Measurements from ENCODE around the gene PWWP2B.
A peak's percentile ranks its signal among the peaks of the same experiment; 100 is the strongest.

Gene PWWP2B

DNA sequence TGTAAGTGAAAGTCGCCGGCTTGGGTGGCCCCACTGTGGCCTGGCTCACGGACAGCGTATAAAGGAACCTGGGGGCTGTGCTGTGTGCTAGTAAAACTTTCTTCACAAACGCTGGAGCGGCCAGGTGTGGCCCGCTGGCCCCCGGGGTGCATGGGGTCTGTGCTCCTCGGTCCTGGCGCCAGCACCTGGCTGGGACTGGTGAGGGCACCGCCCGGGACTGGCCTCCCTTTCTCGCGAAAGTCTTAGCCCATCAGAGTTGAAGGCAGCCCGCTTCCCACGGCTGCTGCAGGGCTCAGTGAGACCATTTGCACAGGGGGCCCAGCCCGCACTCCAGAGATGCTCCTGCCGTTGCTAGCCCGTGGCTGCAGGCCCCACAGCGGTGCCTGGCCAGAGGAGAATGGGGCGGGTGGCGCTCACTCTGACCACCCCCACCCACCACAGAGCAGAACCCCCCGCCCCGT, 5.8 kb downstream of the PWWP2B start:
- ATAC-seq: no peak
- no peaks in the 10 kb centered on the region for H3K27me3 Mint-ChIP-seq
- H3K9me3 Mint-ChIP-seq: no peaks in the 10 kb centered on the region
- peaks cover 69% of the 10 kb centered on the region for H3K4me1 Mint-ChIP-seq
- H3K4me3 Mint-ChIP-seq: no peak overlapping the region
- H3K36me3 Mint-ChIP-seq: peaks cover 18% of the 10 kb centered on the region
- no peak overlapping the region for H3K27ac Mint-ChIP-seq

DNA sequence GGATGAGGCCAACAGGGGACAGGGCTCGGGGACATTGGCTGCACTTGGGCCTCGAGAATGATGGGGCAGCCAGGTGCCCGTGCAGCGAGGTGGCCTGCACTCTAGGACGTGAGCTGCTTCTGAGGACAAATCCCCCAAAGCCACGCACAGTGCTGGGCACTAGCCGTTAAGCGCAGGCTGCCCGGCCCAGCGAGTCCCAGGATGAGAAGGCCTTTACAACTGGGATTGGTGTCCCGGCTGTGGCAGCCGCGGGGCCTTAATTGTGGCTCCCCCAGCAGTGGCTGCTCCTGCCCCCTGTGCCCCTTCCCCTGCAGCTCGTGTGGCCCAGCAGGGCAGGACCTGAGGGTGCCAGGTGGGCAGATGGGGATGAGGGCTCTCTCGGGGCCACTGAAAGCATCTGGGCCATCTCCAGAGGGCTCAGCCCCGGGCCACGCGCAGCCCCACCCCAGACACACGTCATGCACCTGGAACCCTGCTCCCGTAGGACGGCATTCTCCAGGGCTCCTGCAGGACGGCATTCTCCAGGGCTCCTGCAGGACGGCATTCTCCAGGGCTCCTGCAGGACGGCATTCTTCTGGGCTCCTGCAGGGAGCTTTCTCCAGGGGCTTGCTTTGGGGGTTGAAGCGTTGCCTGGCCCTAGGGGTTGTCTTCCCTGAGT, 6.6 kb downstream of the PWWP2B start:
- no peak overlapping the region for H3K27ac Mint-ChIP-seq
- no peak overlapping the region for H3K4me3 Mint-ChIP-seq
- no peaks in the 10 kb centered on the region for H3K9me3 Mint-ChIP-seq
- H3K36me3 Mint-ChIP-seq: peaks cover 18% of the 10 kb centered on the region
- H3K4me1 Mint-ChIP-seq: peaks cover 67% of the 10 kb centered on the region
- no peaks in the 10 kb centered on the region for H3K27me3 Mint-ChIP-seq
- no peak for ATAC-seq

DNA sequence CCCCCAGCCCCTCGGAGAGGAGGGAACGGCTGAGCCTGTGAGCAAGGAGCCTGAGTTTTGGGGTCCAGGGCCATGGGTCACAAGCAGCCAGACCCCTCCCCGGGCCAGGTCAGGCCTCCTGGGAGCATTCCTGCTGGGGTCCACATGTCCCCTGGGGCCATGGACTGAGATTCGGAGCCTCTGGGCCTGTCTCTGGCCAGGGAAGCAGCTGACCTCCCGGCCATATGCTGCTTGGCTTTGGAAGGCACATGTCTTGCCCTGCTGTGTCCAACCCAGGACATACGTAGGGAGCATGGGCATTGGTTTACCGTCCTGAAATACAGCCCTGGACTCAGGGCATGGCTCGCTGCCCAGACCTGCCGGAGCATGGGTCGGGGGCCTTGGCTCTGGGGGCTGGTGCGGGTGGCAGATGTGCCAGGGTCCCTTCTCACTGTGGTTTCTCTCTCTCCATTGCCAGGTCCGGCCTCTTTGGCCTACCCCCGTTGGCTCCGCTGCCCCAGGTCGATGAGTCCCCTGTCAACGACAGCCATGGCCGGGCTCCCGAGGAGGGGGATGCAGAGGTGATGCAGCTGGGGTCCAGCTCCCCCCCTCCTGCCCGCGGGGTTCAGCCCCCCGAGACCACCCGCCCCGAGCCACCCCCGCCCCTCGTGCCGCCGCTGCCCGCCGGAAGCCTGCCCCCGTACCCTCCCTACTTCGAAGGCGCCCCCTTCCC, 7.3 kb downstream of the PWWP2B start:
- H3K4me1 Mint-ChIP-seq: peaks cover 60% of the 10 kb centered on the region
- H3K4me3 Mint-ChIP-seq: no peak overlapping the region
- peak; percentile 4 for ATAC-seq
- no peak overlapping the region for H3K27ac Mint-ChIP-seq
- H3K27me3 Mint-ChIP-seq: no peaks in the 10 kb centered on the region
- H3K36me3 Mint-ChIP-seq: peaks cover 18% of the 10 kb centered on the region
- no peaks in the 10 kb centered on the region for H3K9me3 Mint-ChIP-seq

DNA sequence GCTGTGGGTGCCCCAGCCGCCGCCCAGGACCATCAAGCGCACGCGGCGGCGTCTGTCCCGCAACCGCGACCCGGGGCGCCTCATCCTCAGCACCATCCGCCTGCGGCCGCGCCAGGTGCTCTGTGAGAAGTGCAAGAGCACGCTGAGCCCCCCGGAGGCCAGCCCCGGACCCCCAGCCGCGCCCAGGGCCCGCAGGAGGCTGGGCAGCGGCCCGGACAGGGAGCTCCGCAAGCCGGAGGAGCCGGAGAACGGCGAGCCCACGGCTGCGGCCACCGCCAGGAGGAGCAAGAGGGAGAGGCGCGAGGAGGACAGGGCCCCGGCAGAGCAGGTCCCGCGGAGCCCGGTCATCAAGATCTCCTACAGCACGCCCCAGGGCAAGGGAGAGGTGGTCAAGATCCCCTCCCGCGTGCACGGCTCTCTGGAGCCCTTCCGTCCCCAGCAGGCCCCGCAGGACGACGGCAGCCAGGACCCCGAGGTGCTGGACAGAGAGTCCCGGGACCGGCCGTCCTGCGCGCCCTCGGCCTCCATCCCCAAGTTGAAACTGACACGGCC, 8.0 kb downstream of the PWWP2B start:
- H3K9me3 Mint-ChIP-seq: no peaks in the 10 kb centered on the region
- H3K36me3 Mint-ChIP-seq: peaks cover 21% of the 10 kb centered on the region
- no peaks in the 10 kb centered on the region for H3K27me3 Mint-ChIP-seq
- ATAC-seq: no peak
- no peak overlapping the region for H3K4me3 Mint-ChIP-seq
- peaks cover 59% of the 10 kb centered on the region for H3K4me1 Mint-ChIP-seq
- no peak overlapping the region for H3K27ac Mint-ChIP-seq

DNA sequence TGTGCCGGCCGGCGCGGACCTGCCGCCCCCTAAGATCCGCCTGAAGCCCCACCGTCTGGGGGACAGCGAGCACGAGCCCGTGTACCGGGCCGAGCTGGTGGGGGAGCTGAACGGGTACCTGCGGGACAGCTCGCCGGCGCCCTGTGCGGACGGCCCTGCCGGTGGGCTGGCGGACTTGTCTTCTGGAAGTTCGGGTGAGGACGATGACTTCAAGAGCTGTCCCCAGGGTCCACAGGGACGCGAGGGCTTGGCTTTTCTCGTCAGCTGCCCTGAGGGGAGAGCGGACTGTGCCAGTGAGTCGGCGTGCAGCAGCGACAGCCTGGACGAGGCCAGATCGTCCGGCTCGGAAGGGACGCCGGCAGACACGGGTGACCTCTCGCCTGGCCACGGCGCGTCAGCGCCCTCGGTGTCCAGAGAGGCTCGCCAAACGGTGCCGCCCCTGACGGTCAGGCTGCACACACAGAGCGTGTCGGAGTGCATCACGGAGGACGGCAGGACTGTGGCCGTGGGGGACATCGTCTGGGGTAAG, 8.5 kb downstream of the PWWP2B start:
- Mint-ChIP-seq H3K36me3 (peaks cover 24% of the 10 kb centered on the region), H3K27me3 (no peaks in the 10 kb centered on the region), H3K27ac (no peak overlapping the region), H3K9me3 (no peaks in the 10 kb centered on the region), H3K4me1 (peaks cover 58% of the 10 kb centered on the region), H3K4me3 (no peak overlapping the region)
- ATAC-seq: no peak

DNA sequence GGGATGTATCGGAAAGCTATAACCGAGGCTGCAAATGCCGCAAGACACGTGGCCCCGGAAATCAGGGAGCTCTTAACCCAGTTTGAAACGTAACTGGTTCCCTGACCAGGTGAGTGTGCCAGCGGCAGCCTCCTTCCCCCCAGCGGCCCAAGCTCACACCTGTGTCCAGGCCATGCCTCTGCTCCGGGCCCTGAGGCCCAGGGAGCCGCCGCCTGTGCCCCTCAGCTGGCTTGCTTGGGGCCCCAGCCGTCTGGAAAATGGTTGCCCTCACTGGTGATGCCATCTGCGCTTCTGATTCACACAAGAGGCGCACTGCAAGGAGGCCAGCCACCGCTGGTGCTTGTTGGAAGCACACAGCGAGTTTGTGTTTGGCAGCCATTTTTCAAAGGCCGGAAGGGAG, 9.2 kb downstream of the PWWP2B start:
- ATAC-seq: no peak
- H3K4me1 Mint-ChIP-seq: peaks cover 51% of the 10 kb centered on the region

DNA sequence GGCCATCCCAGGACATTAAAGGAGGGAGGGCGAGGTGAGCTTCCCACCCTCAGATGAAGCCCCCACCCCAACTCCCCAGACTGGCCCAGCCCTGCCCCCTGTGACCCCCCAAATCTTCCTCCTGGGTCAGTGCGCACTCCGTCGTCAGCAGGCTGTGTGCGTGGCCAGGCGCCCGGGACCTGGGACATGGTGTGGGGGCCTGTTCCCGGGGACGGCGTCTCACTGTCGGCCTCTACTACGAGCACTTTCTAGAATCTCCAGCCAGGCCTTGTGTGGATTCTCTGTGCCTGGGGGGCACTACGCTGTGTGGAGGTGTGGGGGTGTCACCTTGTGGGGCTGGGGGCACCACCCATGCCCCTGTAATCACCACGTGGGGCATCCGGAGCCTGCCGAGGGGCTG, 9.8 kb downstream of the PWWP2B start:
- H3K27ac Mint-ChIP-seq: peak overlapping the region; percentile 89

More for the DNA sequence above, 9.2 kb downstream of the PWWP2B start:
- H3K36me3 Mint-ChIP-seq: peaks cover 24% of the 10 kb centered on the region
- no peak overlapping the region for H3K4me3 Mint-ChIP-seq
- H3K27me3 Mint-ChIP-seq: no peaks in the 10 kb centered on the region
- no peaks in the 10 kb centered on the region for H3K9me3 Mint-ChIP-seq
- H3K27ac Mint-ChIP-seq: no peak overlapping the region

DNA sequence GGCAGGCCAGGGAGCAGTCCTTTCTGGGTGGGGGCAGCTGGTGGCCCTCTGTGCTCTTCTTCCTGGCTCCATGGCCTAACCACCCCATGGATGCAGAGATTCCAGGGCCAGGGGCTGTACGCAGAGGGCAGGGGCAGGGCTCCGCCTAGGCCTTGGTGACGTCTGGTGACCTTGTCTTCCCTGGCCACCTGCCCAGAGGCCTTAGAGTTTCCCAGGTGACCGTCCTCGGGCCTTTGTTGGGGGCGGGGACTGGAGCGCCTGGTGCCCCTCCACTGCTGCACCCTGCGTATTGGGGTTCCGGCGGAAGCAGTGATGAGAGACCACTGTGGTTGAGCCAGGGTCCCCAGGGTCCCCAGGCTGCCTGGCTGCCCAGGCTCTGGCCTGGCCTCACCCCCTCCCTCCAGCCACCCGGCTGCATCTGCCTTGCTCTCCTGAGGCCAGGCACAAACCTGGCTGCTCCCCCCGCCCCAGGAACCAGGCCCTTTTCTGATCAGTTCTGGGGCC, 10.3 kb downstream of the PWWP2B start:
- Mint-ChIP-seq H3K4me3 (peak overlapping the region; percentile 55), H3K36me3 (peaks cover 24% of the 10 kb centered on the region), H3K4me1 (peaks cover 49% of the 10 kb centered on the region), H3K27me3 (no peaks in the 10 kb centered on the region), H3K9me3 (no peaks in the 10 kb centered on the region), H3K27ac (peak overlapping the region; percentile 89)
- peak; percentile 21 for ATAC-seq

More for the DNA sequence above, 9.8 kb downstream of the PWWP2B start:
- H3K27me3 Mint-ChIP-seq: no peaks in the 10 kb centered on the region
- H3K4me1 Mint-ChIP-seq: peaks cover 49% of the 10 kb centered on the region
- peaks cover 24% of the 10 kb centered on the region for H3K36me3 Mint-ChIP-seq
- H3K4me3 Mint-ChIP-seq: no peak overlapping the region
- H3K9me3 Mint-ChIP-seq: no peaks in the 10 kb centered on the region
- no peak for ATAC-seq

DNA sequence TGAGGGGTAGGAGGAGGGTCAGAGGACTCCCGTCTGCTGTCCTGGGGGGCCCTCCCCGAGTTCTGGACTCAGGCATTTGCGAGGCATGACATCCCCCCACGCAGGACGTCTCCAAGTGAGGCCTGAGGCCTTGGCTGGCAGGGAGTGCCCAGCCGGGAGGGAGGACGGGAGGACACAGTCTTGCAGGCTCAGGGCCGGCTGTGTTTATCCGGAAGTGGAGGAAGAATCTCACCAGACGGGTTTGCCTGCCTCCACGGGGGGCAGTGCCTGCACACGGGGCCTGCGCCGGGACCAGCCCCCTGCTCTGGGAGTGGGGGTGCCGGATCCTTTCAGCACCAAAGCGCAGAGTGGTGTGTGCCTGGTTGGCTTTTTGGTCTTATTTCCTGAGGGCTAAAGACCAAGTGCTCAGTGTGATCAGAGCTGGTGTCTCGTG, 10.9 kb downstream of the PWWP2B start:
- peak; percentile 51 for ATAC-seq

DNA sequence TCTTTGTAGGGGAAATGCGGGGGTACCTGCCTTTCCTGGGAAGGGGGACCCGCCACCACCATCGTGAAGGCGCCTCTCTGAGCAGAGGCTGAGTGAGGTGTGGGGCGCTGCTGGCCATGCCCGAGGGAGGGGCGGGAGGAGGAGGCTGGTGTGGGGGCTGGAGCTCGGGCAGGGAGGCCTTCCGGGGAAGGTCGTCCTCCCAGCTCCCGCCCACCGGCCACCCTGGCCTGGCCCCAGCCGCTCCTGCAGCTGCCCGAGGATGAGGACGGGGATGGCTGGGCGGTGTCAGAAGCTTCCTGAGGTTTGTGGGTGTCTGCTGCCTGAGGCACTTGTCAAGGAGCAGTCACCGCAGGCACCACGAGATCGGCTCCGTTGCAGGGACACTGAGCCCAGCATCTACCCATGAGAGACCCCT, 11.4 kb downstream of the PWWP2B start:
- peak; percentile 27 for ATAC-seq
- Mint-ChIP-seq H3K27me3 (no peaks in the 10 kb centered on the region), H3K4me1 (peaks cover 42% of the 10 kb centered on the region), H3K9me3 (no peaks in the 10 kb centered on the region), H3K36me3 (peaks cover 24% of the 10 kb centered on the region), H3K27ac (peak overlapping the region; percentile 89), H3K4me3 (peak overlapping the region; percentile 55)

More for the DNA sequence above, 10.9 kb downstream of the PWWP2B start:
- no peaks in the 10 kb centered on the region for H3K9me3 Mint-ChIP-seq
- H3K27ac Mint-ChIP-seq: peak overlapping the region; percentile 89
- peaks cover 24% of the 10 kb centered on the region for H3K36me3 Mint-ChIP-seq
- no peaks in the 10 kb centered on the region for H3K27me3 Mint-ChIP-seq
- peak overlapping the region; percentile 55 for H3K4me3 Mint-ChIP-seq
- peaks cover 46% of the 10 kb centered on the region for H3K4me1 Mint-ChIP-seq

DNA sequence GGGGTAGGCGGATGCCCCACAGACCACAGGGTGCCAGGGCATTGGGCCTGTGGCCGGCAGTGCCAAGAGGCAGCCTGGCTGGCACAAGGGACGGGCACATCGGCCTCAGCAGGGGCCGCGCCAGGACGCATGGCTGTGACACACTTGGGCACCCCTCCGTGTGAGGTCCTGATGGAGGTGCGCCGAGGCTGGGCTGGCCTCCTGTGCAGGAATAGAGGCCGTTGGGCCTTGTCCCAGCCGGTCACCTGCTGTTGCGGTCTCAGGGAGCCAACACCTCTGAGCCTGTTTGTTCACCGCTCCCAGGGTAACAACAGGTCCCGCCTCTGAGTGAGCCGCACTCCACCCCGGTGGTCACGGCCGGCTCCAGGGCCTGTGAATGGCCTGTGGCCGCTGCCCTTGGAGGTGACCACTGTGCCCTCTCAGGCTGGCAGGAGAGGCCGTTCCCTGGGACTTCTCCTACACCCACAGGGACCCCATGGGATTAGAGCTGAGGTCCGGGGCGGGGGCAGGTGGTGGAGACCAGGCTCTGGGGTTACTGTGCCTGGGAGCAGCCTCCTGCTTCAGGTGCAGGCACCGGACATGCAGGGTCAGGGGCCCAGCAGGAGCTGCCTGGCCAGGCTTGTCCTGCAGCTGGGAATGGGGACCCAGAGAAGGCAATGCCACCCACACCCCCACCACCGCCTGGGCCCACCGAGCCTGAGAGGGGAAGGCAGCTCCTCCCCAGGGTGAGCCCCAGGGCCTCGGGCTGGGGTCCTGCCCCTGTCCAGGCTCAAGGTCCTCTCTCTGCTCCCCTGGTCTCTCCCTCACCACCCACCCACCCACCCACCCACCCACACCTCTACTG, 12.0 kb downstream of the PWWP2B start:
- peak overlapping the region; percentile 64 for H3K27ac Mint-ChIP-seq
- peaks cover 24% of the 10 kb centered on the region for H3K36me3 Mint-ChIP-seq
- H3K4me3 Mint-ChIP-seq: no peak overlapping the region

DNA sequence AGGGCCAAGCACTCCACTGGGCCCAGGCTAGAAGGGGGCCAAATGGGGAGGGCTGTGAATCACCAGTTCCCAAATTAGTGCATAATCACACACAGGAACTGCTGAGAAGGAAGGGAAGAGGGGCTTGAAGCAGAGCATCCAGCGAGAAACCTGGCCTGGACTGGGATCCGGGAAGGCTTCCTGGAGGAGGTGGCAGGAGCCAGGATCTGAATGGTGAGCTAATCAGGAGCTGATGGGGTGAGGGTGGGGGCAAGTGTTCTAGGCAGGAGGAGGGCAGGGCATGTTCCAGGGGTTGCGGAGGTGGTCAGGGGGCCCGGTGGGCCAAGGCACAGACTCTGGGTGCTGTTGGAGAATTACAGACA, 12.6 kb downstream of the PWWP2B start:
- Mint-ChIP-seq H3K9me3 (no peaks in the 10 kb centered on the region), H3K36me3 (peaks cover 24% of the 10 kb centered on the region), H3K4me1 (peaks cover 50% of the 10 kb centered on the region), H3K27ac (peak overlapping the region; percentile 64), H3K27me3 (no peaks in the 10 kb centered on the region), H3K4me3 (no peak overlapping the region)
- ATAC-seq: no peak

More for the DNA sequence above, 12.0 kb downstream of the PWWP2B start:
- peaks cover 47% of the 10 kb centered on the region for H3K4me1 Mint-ChIP-seq
- ATAC-seq: no peak
- H3K9me3 Mint-ChIP-seq: no peaks in the 10 kb centered on the region
- no peaks in the 10 kb centered on the region for H3K27me3 Mint-ChIP-seq

DNA sequence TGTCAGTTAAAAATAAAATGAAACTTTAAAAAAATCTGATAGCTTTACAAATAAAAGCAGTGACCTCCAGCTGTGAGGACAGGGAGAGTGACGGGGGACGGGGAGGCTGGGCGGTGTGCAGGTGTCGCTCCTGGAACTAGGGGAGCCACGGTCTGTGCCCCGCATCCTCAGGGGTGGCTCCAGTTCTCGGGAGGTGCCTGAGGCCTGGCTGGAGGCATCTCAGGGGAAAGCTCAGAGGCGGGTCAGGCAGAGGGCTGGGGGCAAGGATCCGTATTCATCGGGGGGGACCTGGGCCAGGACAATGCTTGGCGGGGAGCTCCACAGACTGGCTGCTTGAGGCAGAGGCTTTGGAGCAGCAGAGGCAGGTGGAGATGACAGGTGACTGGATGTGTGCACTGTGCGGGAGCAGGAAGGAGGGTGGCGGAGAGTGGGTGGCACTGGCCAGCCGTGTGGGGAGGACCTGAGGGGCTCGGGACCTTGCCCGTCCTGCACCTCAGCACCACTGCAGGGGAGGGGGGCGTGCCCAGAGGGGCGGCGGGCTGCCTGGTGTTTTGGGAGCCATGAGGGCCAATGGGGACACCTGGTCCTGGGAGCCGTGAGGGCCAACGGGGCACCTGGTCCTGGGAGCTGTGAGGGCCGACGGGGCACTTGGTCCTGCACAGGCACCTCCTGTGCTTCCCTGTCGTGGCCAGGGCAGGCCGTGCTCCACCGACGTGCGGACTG, 13.2 kb downstream of the PWWP2B start:
- H3K36me3 Mint-ChIP-seq: peaks cover 25% of the 10 kb centered on the region
- ATAC-seq: no peak
- H3K27ac Mint-ChIP-seq: peak overlapping the region; percentile 64
- peaks cover 54% of the 10 kb centered on the region for H3K4me1 Mint-ChIP-seq
- H3K27me3 Mint-ChIP-seq: no peaks in the 10 kb centered on the region
- H3K9me3 Mint-ChIP-seq: no peaks in the 10 kb centered on the region
- no peak overlapping the region for H3K4me3 Mint-ChIP-seq
